Fibroblast of skin of right quadriceps (primary cell): Measurements from ENCODE around the gene CABP4.

Source experiments
- DNase-seq: peaks from one replicate; pipeline ENCODE4 v3.0.0-alpha.2; 2013

Gene CABP4

GRCh38 chr11:67436459-67437081 is 18.6 kb upstream of the CABP4 start:
- peak; percentile 39 for DNase-seq

- DNase-seq: peak; percentile 22
Observed at GRCh38 chr11:67437082-67437808, 17.9 kb upstream of the CABP4 start, which contains the start of gene PTPRCAP. Gene PTPRCAP (minus strand): TSS chr11:67437682. CDS start chr11:67437619, 63 bp downstream.

- DNase-seq: no peak
Observed at GRCh38 chr11:67437809-67438157, 17.4 kb upstream of the CABP4 start.

GRCh38 chr11:67438158-67438902 is 16.8 kb upstream of the CABP4 start:
- no peak for DNase-seq

GRCh38 chr11:67439321-67440228 is 15.6 kb upstream of the CABP4 start:
- peak; percentile 15 for DNase-seq

- DNase-seq: no peak
Observed at GRCh38 chr11:67440229-67441097, 14.7 kb upstream of the CABP4 start.

GRCh38 chr11:67441098-67441563 is 14.0 kb upstream of the CABP4 start:
- no peak for DNase-seq

- no peak for DNase-seq
Observed at GRCh38 chr11:67441731-67442351, 13.3 kb upstream of the CABP4 start.

GRCh38 chr11:67442504-67443404 is 12.4 kb upstream of the CABP4 start:
- DNase-seq: no peak

- DNase-seq: no peak
Observed at GRCh38 chr11:67445515-67445914, 9.6 kb upstream of the CABP4 start.

GRCh38 chr11:67448220-67448609 is 6.9 kb upstream of the CABP4 start:
- no peak for DNase-seq

- no peak for DNase-seq
Observed at GRCh38 chr11:67449116-67449844, 5.9 kb upstream of the CABP4 start.

GRCh38 chr11:67450796-67451657 is 4.1 kb upstream of the CABP4 start:
- DNase-seq: no peak

- no peak for DNase-seq
Observed at GRCh38 chr11:67451658-67451976, 3.5 kb upstream of the CABP4 start.

- no peak for DNase-seq
Observed at GRCh38 chr11:67452141-67452952, 2.8 kb upstream of the CABP4 start, which contains the start of gene GPR152. Gene GPR152 (minus strand): TSS chr11:67452729. CDS start chr11:67452724, 5 bp downstream.

- no peak for DNase-seq
Observed at GRCh38 chr11:67453816-67454732, 1.1 kb upstream of the CABP4 start.
